CD4-positive, alpha-beta T cell treated with Interferon alpha-2 for 1 hour (primary cell): ENCODE data around the gene VAMP5.
A peak's percentile ranks its signal among the peaks of the same experiment; 100 is the strongest.
"Not testable (repeated sequence)": the region's sequence is repeated elsewhere in the genome, so short reads cannot be mapped to it uniquely, and the experiment has no call there.

ENCODE experiments used
- DNase-seq, 2 donors: peaks; one replicate each; pipeline ENCODE4 v3.0.0-alpha.2; 2020 to 2022

Gene VAMP5

DNA sequence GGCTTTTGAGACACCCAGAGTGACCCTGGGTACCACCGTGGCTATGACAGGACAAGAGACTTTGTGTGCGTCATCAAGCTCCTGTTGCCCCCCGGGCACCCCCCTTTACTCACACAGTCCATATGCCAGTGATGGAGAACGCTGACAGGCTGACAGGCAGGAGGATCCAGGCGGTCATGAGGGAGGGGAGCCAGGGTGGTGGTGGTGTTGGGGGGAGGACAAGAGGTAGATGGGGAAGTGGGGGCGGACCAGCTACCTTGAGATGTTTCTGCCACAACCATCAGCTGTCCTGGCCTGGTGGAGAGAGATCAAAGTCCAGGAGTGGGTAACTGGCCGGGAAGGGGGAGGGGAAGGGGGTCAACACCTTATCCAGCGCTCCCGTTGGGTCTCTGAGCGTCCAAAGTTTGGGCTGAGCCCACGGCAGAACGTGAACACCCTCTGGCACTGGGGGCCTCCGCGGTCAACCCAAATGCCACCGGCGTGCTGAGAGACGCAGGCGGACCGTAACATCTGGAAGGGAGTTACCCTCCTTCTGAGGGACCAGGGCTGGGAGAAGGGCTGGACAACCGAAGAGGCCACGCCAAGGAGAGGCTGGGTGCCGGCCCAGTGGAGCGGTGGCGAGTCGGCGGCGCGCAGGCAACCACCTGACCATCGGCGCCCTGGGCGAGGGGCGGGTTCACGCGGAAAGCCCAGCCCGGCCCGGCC lies 17.7 kb downstream of the VAMP5 start:
- DNase-seq: no peak

DNA sequence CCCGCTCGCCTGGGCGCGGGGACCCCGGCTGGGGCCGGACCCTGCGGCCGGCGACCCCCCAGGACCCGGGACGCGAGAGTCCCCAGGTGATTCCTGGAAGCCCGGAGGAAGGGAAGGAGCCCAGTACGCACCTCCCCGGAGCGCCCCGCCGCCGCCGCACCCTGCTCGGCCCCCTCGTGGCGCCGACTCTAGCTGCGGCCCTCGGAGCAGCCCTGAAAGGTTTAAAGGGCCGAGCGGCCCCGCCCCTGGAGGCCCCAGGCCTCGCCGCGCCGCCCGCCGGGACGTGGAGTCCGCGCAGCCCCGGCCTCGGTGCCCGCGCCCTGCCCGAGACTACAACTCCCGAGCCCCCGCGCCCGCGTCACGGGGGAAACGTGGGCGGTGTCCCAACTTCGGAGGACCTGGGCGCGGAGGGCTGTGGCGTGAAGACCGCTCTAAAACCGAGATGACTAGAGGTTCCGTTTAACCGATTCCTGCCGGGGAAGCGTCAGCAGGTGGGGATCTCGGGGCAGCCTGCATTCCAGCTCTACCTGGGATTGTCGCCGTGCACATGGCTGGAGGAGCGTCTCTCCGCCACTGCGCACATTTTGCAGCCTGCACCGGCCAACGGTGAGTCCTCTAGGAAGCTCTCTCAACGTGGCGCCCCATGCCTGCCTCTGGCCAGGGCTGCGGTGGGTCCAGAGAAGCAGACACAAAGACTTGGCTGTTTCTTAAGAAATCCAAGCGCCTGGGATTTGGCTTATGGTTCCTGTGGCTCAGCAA lies 18.4 kb downstream of the VAMP5 start, which contains the start of gene TMEM150A:
TMEM150A (minus strand) TSS at position 223 of the 759 bp plus-strand sequence. CDS start 750 bp downstream, outside the sequence.
- peak; percentile 87 to 91 for DNase-seq

GRCh38 chr2:85604133-85604444 lies 19.9 kb downstream of the VAMP5 start:
- not testable (repeated sequence) for DNase-seq

DNA sequence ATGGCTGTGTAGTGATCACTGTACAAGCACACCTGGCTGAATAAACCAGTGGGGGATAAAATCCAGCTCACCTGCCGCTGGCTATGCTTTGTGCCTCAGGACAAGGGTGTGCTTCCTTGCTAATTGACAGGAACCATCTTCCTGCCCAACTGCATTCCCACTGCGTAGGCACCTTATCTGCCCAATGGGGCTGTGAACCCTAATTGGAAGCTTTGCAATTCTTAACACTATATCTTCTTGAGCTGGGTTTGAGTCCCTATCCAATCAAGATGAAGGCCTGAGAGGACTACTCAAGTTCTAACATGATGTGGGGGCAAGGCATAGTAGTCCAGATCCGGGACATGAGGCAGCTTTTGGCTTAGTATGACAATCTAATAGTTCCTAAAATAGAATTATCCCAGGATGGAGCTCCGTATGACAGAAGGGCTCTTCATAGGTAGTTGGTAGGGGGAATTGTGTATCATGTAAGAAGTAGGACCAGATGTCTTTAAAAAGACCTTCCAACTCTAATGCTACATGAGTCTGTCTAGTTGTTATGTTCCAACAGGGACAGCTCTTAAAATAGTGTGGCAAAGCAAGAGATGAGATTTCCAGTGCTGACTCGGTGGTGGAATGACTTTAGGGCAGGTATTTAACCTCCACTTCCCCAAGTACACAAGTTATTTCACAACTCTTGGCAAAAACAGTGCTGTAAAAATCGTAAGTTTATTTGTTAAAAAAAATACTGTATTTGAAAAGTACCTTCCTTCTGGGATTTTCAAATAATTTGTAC lies 20.5 kb downstream of the VAMP5 start:
- DNase-seq: no peak

GRCh38 chr2:85605406-85606115 lies 21.3 kb downstream of the VAMP5 start:
- no peak for DNase-seq

GRCh38 chr2:85606116-85606455 lies 21.9 kb downstream of the VAMP5 start:
- no peak for DNase-seq

DNA sequence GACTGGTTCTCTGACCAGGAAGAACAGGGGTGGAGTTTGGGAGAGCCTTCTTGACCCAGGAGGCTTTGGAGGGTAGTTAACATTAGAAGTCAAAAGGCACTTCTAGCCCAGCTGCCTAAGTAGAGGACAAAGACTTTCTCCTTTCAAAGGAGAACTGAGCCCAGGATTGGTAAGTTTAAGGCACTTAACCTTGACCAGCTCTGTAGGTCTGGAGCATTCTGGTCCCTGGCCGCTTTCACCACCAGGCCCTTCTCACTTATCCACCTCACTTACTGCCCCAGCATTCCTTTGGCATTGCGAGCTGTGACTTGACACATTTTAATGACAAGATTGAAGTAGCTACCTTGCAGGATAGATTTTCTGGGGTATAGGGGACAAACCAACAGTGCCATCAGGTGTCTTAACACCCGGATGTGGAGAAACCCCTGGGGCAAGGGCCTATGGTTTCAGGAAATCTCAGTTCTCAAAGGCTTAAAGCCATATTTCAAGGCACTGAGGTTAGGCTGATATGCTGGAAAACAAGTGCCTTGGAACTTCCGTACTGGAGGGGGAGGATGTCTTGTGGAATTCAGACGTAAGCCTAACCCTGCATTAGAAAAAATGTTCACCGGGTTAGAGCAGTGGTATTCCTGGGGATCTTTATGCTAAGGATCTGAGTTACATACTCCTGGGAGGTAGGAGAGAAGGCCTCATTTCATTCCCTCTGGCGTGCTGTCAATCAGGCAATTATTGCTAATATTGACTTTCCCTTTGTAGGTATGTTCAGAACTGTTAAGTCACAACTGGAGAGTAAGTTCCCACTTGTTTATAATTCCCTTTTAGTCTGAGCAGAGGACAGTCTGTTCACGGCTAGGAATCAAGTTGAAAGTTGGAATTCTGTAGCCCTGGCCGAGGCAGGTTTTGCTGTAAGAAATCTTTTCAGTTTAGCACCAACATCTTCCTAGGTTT lies 23.3 kb downstream of the VAMP5 start:
- no peak for DNase-seq

- DNase-seq: no peak
These were observed 27.0 kb downstream of the VAMP5 start for GRCh38 chr2:85611217-85611704.

- DNase-seq: peak; percentile 80 to 86
These were observed 27.7 kb downstream of the VAMP5 start, which contains the start of gene C2orf68 for GRCh38 chr2:85611705-85612587. C2orf68 (minus strand) TSS chr2:85612066; CDS start chr2:85611984, 82 bp downstream.

GRCh38 chr2:85613717-85614515 lies 29.7 kb downstream of the VAMP5 start:
- DNase-seq: no peak

DNA sequence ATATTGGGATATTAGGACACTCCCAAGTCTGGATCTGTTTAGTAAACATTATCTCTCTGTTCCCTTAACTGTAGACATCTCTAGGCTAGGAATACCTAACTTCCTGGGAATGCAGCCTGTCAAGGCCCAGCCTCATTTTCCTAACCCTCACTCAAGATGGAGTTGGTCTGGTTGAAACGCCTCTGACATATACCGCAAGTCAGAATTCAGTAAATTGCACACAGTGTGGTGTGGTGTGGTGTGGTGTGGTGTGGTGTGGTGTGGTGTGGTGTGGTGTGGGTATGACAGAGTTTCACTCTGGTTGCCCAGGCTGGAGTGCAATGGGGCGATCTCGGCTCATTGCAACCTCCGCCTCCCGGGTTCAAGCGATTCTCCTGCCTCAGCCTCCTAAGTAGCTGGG lies 30.5 kb downstream of the VAMP5 start:
- not testable (repeated sequence) for DNase-seq

- no peak for DNase-seq
These were observed 31.1 kb downstream of the VAMP5 start for GRCh38 chr2:85615413-85615728.

DNA sequence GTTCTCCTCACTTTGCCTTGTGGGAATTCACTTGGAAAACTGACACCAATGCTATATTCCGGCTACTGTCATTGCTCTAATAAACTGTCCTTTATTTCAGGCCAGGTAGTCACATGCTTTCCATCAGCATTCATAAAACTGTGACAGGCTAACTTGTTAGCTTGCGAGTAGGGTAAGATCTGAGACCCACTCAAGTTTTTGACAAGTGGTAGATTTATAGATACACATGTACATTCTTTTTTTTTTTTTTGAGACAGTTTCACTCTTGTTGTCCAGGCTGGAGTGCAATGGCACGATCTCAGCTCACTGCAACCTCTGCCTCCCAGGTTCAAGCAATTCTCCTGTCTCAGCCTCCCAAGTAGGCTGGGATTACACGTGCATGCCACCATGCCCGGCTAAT lies 33.5 kb downstream of the VAMP5 start:
- DNase-seq: not testable (repeated sequence)

DNA sequence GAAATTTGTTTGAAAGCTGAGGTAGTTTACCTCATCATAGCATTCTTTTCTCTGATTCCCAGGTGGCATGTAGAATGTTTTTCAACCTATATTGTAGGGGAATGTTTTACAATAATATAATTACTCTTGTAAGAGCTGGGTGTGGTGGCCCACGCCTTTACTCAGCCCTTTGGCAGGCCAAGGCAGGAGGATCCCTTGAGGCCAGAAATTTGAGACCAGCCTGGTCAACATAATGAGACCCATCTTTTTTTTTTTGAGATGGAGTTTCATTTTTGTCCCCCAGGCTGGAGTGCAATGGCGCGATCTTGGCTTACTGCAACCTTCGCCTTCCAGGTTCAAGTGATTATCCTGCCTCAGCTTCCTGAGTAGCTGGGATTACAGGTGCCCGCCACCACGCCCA lies 35.4 kb downstream of the VAMP5 start:
- no peak for DNase-seq

GRCh38 chr2:85621338-85621737 lies 37.1 kb downstream of the VAMP5 start:
- no peak for DNase-seq

DNA sequence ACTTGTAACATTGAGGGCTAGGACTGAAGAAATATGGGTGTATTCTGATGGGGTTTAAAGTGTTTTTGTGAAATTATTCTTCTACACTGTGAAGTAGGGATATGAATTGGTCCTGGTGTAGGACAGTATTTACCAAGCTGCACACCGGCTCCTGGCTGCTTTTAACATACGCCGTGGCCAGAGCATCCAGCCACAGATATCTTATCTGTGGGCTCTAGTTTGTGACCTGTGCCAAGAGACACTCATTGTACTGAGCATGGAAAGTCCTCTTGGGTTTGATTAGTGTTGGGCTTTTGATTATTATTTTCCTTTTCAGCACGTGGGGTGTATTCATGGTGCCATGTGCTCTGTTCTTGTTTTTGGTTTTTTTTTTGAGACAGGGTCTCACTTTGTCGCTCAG lies 39.8 kb downstream of the VAMP5 start:
- DNase-seq: no peak

- no peak for DNase-seq
These were observed 44.4 kb downstream of the VAMP5 start for GRCh38 chr2:85628658-85629057.

- no peak for DNase-seq
These were observed 47.1 kb downstream of the VAMP5 start for GRCh38 chr2:85631316-85631715.

- no peak for DNase-seq
These were observed 50.8 kb downstream of the VAMP5 start for GRCh38 chr2:85635011-85635410.

GRCh38 chr2:85635636-85636035 lies 51.4 kb downstream of the VAMP5 start:
- no peak for DNase-seq
